Gastrocnemius medialis (tissue), 4 donors: ENCODE results near the gene MGAT4C.

Source experiments
- CTCF ChIP-seq, 5 experiments: fragments of 450-650 bp in 3 of 5; fragments of 200-600 bp in 2 of 5; sonication (generic) in 2 of 5; IDR thresholded peaks in 4 of 5; conservative IDR thresholded peaks in 1 of 5; 1 replicate in 4 of 5; 2 replicates in 1 of 5; pipeline ENCODE4 v1.5.1; 2016 to 2019; ENCODE audit warnings: antibody characterized with exemption in 5 of 5, mild to moderate bottlenecking in 3 of 5, moderate library complexity in 3 of 5
- POLR2A ChIP-seq, 2 donors: fragments of 450-650 bp; IDR thresholded peaks; one replicate each; pipeline ENCODE4 v1.6.1; 2017; ENCODE audit warnings: antibody characterized with exemption in 2 of 2, mild to moderate bottlenecking in 2 of 2, moderate library complexity in 2 of 2

GRCh38 chr12:86188226-86188625, 68.0 kb downstream of the MGAT4C start:
- TF ChIP-seq CTCF (IDR thresholded peaks at IDR 0.05 in 4 of 5, conservative IDR thresholded peaks at IDR 0.05 in 1 of 5) (no peak), POLR2A (IDR thresholded peaks at IDR 0.05) (no peak)
